H9 (cell line): ENCODE measurements around the gene LRP1B. TPM values are rescaled to one million over a fixed set of nuclear protein-coding genes. Genes with fewer than 3 reads are reported as not detected.

Source experiments
- DNase-seq: peaks from one replicate; pipeline ENCODE4 v3.0.0-alpha.2; 2017
- H2AFZ ChIP-seq: one replicate; pipeline ENCODE4 v1.6.1; 2013; ENCODE audit warnings: mild to moderate bottlenecking, low read length, control low read depth, moderate library complexity
- H2AK5ac ChIP-seq: 2 replicates; pipeline ENCODE4 v1.6.1; 2013; ENCODE audit warnings: low read length, control low read depth, mixed read lengths; ENCODE audit not compliant: insufficient read length
- H2BK120ac ChIP-seq: one replicate; pipeline ENCODE4 v1.6.1; 2013; ENCODE audit warnings: low read depth, mild to moderate bottlenecking, low read length, control low read depth, inconsistent platforms; ENCODE audit not compliant: poor library complexity, severe bottlenecking
- H2BK12ac ChIP-seq: 2 replicates; pipeline ENCODE4 v1.6.1; 2013; ENCODE audit warnings: low read length, control low read depth, mixed read lengths, low read depth; ENCODE audit not compliant: insufficient read length
- H2BK15ac ChIP-seq: 2 replicates; pipeline ENCODE4 v1.6.1; 2013; ENCODE audit warnings: low read depth, low read length, control low read depth
- H2BK20ac ChIP-seq: one replicate; pipeline ENCODE4 v1.6.1; 2013; ENCODE audit warnings: low read depth, mild to moderate bottlenecking, low read length, control low read depth, inconsistent platforms; ENCODE audit not compliant: poor library complexity, severe bottlenecking
- H2BK5ac ChIP-seq: 2 replicates; pipeline ENCODE4 v1.6.1; 2013; ENCODE audit warnings: low read length, control low read depth, mixed read lengths; ENCODE audit not compliant: insufficient read length
- H3K14ac ChIP-seq: 2 replicates; pipeline ENCODE4 v1.6.1; 2013; ENCODE audit warnings: low read length, control low read depth; ENCODE audit not compliant: insufficient read depth
- H3K18ac ChIP-seq: 2 replicates; pipeline ENCODE4 v1.6.1; 2013; ENCODE audit warnings: low read depth, mild to moderate bottlenecking, mixed read lengths, low read length, control low read depth; ENCODE audit not compliant: insufficient read length
- H3K23ac ChIP-seq: 2 replicates; pipeline ENCODE4 v1.6.1; 2013; ENCODE audit warnings: low read length, control low read depth, mixed read lengths, low read depth; ENCODE audit not compliant: insufficient read length
- H3K23me2 ChIP-seq: 2 replicates; pipeline ENCODE4 v1.6.1; 2013; ENCODE audit warnings: low read depth, mild to moderate bottlenecking, mixed read lengths, low read length, control low read depth; ENCODE audit not compliant: insufficient read length, poor library complexity, severe bottlenecking
- H3K27ac ChIP-seq: 2 replicates; pipeline ENCODE4 v1.5.1; 2013; ENCODE audit warnings: low read length, control low read depth, mixed read lengths, low read depth; ENCODE audit not compliant: insufficient read length
- H3K27me3 ChIP-seq: 2 replicates; pipeline ENCODE4 v1.6.1; 2013; ENCODE audit warnings: low read length, control low read depth, inconsistent platforms; ENCODE audit not compliant: insufficient read depth
- H3K4ac ChIP-seq: 2 replicates; pipeline ENCODE4 v1.6.1; 2013; ENCODE audit warnings: low read depth, mild to moderate bottlenecking, control low read depth, inconsistent platforms, low read length, moderate library complexity
- H3K4me1 ChIP-seq: 2 replicates; pipeline ENCODE4 v1.6.1; 2013; ENCODE audit warnings: low read length, control low read depth, inconsistent platforms; ENCODE audit not compliant: insufficient read depth
- H3K4me2 ChIP-seq: 2 replicates; pipeline ENCODE4 v1.6.1; 2013; ENCODE audit warnings: low read length, control low read depth, mixed read lengths; ENCODE audit not compliant: insufficient read length, insufficient read depth
- H3K56ac ChIP-seq: 2 replicates; pipeline ENCODE4 v1.6.1; 2013; ENCODE audit warnings: low read depth, mild to moderate bottlenecking, mixed read lengths, low read length, control low read depth; ENCODE audit not compliant: insufficient read length
- H3K79me1 ChIP-seq: 2 replicates; pipeline ENCODE4 v1.6.1; 2013; ENCODE audit warnings: low read depth, mild to moderate bottlenecking, moderate library complexity, low read length, control low read depth, inconsistent platforms; ENCODE audit not compliant: insufficient read depth, poor library complexity, severe bottlenecking
- H3K79me2 ChIP-seq: 2 replicates; pipeline ENCODE4 v1.6.1; 2013; ENCODE audit warnings: low read length, control low read depth, inconsistent platforms; ENCODE audit not compliant: insufficient read depth
- H3K9ac ChIP-seq: 2 replicates; pipeline ENCODE4 v1.6.1; 2013; ENCODE audit warnings: low read length, control low read depth, mixed read lengths; ENCODE audit not compliant: insufficient read length; ENCODE audit errors: extremely low read depth
- H3K9me3 ChIP-seq: one replicate; pipeline ENCODE4 v1.6.1; 2013; ENCODE audit warnings: low read depth, low read length, inconsistent platforms; ENCODE audit not compliant: control insufficient read depth
- H3T11ph ChIP-seq: one replicate; pipeline ENCODE4 v1.6.1; 2013; ENCODE audit warnings: mild to moderate bottlenecking, low read length, control low read depth, inconsistent platforms
- H4K20me1 ChIP-seq: one replicate; pipeline ENCODE4 v1.6.1; 2013; ENCODE audit not compliant: control insufficient read depth, insufficient read length, insufficient read depth
- H4K5ac ChIP-seq: 2 replicates; pipeline ENCODE4 v1.6.1; 2013; ENCODE audit warnings: low read depth, mild to moderate bottlenecking, mixed read lengths, low read length, control low read depth; ENCODE audit not compliant: insufficient read length
- H4K8ac ChIP-seq: replicated peaks from 2 replicates; pipeline ENCODE4 v1.6.1; 2013; ENCODE audit warnings: low read length, control low read depth, mixed read lengths, low read depth; ENCODE audit not compliant: insufficient read length
- H4K91ac ChIP-seq: 2 replicates; pipeline ENCODE4 v1.6.1; 2013; ENCODE audit warnings: low read depth, mild to moderate bottlenecking, moderate library complexity, mixed read lengths, low read length, control low read depth; ENCODE audit not compliant: insufficient read length
- H3K27ac Mint-ChIP-seq, 3 experiments: 2 replicates in 2 of 3; 3 replicates in 1 of 3; pipeline ENCODE4 v1.8.0; 2020 to 2021; ENCODE audit warnings: mixed read lengths in 3 of 3, mild to moderate bottlenecking in 1 of 3, moderate library complexity in 1 of 3
- H3K27me3 Mint-ChIP-seq: 2 replicates; pipeline ENCODE4 v1.8.0; 2021; ENCODE audit warnings: low read depth, mild to moderate bottlenecking, moderate library complexity, mixed read lengths
- H3K36me3 Mint-ChIP-seq, 3 experiments: 2 replicates in 2 of 3; 3 replicates in 1 of 3; pipeline ENCODE4 v1.8.0; 2020 to 2021; ENCODE audit warnings: low read depth in 3 of 3, mixed read lengths in 3 of 3; ENCODE audit not compliant: insufficient read depth in 1 of 3
- H3K4me1 Mint-ChIP-seq, 2 experiments: 2 replicates each; pipeline ENCODE4 v1.8.0; 2020; ENCODE audit warnings: mixed read lengths in 2 of 2
- H3K4me3 Mint-ChIP-seq, 2 experiments: 2 replicates in 1 of 2; 3 replicates in 1 of 2; pipeline ENCODE4 v1.8.0; 2020 to 2021; ENCODE audit warnings: mild to moderate bottlenecking in 2 of 2, mixed read lengths in 2 of 2, moderate library complexity in 1 of 2
- H3K9me3 Mint-ChIP-seq, 2 experiments: 2 replicates in 1 of 2; 3 replicates in 1 of 2; pipeline ENCODE4 v1.8.0; 2020; ENCODE audit warnings: mild to moderate bottlenecking in 2 of 2, mixed read lengths in 2 of 2, moderate library complexity in 1 of 2
- WGBS: extraction: QIAGEN DNeasy Blood & Tissue Kit; methylation state at CpG from one replicate; pipeline ENCODE4 v1.1.7; 2013; ENCODE audit warnings: missing lambda C conversion rate, low lambda C conversion rate, mixed read lengths; ENCODE audit not compliant: insufficient read length; ENCODE audit errors: extremely low coverage; 5-methylcytosine and 5-hydroxymethylcytosine counted together
- total RNA-seq: library from RNA; stranded (reverse); gene quantifications from 2 replicates; pipeline ENCODE4 v1.2.1, GENCODE V29; 2021
- TF ChIP-seq, protein P1 (sequence below): fragments of 200-600 bp; sonication (generic); conservative IDR thresholded peaks from 3 replicates; pipeline ENCODE4 v1.8.0; 2021; ENCODE audit warnings: antibody characterized with exemption, mild to moderate bottlenecking

The LRP1B gene
- total RNA-seq, 1 experiment from 2014 or later = not detected

- H2BK12ac ChIP-seq = no peak overlapping the region
- H4K91ac ChIP-seq = no peak overlapping the region
- no peak overlapping the region for H2AFZ ChIP-seq
- no peaks in the 10 kb centered on the region for H3K36me3 Mint-ChIP-seq
- no peak overlapping the region for H3K27ac ChIP-seq
- H3K56ac ChIP-seq = no peak overlapping the region
- no peak overlapping the region for H3K4me2 ChIP-seq
- no peak overlapping the region for H3K18ac ChIP-seq
- no peaks in the 10 kb centered on the region for H3K9me3 ChIP-seq
- no peaks in the 10 kb centered on the region for H3K27me3 ChIP-seq
- H2AK5ac ChIP-seq = no peak overlapping the region
- WGBS = no CpG with 5 or more reads among the region's 1 CpG
- no peak overlapping the region for H3K4ac ChIP-seq
- no peak overlapping the region for H4K5ac ChIP-seq
- H4K20me1 ChIP-seq = no peaks in the 10 kb centered on the region
- no peaks in the 10 kb centered on the region for H3K23me2 ChIP-seq
- DNase-seq = no peak
- no peaks in the 10 kb centered on the region for H3K79me2 ChIP-seq
- H3K4me1 ChIP-seq = peaks cover 8% of the 10 kb centered on the region
- no peaks in the 10 kb centered on the region for H3K9me3 Mint-ChIP-seq
- H3K9ac ChIP-seq = no peak overlapping the region
- no peaks in the 10 kb centered on the region for H3K79me1 ChIP-seq
- H2BK5ac ChIP-seq = no peak overlapping the region
- no peak overlapping the region for H3K4me3 Mint-ChIP-seq
- no peak overlapping the region for H2BK120ac ChIP-seq
- H2BK15ac ChIP-seq = no peak overlapping the region
- H3K27me3 Mint-ChIP-seq = peaks cover 2% of the 10 kb centered on the region; the same call in 1 of the 2 replicates
- H3K4me1 Mint-ChIP-seq = peaks cover 21 to 31% of the 10 kb centered on the region in 2 experiments
- H3K14ac ChIP-seq = no peak overlapping the region
- no peak overlapping the region for H2BK20ac ChIP-seq
- TF ChIP-seq, protein P1, sequence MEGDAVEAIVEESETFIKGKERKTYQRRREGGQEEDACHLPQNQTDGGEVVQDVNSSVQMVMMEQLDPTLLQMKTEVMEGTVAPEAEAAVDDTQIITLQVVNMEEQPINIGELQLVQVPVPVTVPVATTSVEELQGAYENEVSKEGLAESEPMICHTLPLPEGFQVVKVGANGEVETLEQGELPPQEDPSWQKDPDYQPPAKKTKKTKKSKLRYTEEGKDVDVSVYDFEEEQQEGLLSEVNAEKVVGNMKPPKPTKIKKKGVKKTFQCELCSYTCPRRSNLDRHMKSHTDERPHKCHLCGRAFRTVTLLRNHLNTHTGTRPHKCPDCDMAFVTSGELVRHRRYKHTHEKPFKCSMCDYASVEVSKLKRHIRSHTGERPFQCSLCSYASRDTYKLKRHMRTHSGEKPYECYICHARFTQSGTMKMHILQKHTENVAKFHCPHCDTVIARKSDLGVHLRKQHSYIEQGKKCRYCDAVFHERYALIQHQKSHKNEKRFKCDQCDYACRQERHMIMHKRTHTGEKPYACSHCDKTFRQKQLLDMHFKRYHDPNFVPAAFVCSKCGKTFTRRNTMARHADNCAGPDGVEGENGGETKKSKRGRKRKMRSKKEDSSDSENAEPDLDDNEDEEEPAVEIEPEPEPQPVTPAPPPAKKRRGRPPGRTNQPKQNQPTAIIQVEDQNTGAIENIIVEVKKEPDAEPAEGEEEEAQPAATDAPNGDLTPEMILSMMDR = no peak
- H3K27ac Mint-ChIP-seq = no peak overlapping the region; a peak in 1 of 7 replicates
- no peak overlapping the region for H3K23ac ChIP-seq
- no peak overlapping the region for H3T11ph ChIP-seq
- no peak overlapping the region for H4K8ac ChIP-seq
Measured at GRCh38 chr2:141767691-141768090, 363.1 kb downstream of the LRP1B start.
